GM19455 (cell line): ENCODE measurements around the gene C14orf39.
"Not testable (repeated sequence)": the region's sequence is repeated elsewhere in the genome, so short reads cannot be mapped to it uniquely, and the experiment has no call there.

Source experiments
- ATAC-seq: cut with Tn5 transposase; IDR thresholded peaks from one replicate; pipeline ENCODE4 v1.9.1; 2021; ENCODE audit not compliant: unreplicated experiment

The C14orf39 gene

GRCh38 chr14:60502541-60502940 lies 16.7 kb upstream of the C14orf39 start:
- no peak for ATAC-seq

GRCh38 chr14:60495946-60496345 lies 10.1 kb upstream of the C14orf39 start:
- ATAC-seq, result no peak

GRCh38 chr14:60490270-60490669 lies 4.4 kb upstream of the C14orf39 start:
- no peak for ATAC-seq

GRCh38 chr14:60488175-60488574 lies 2.3 kb upstream of the C14orf39 start:
- no peak for ATAC-seq

GRCh38 chr14:60487211-60487610 lies 1.3 kb upstream of the C14orf39 start:
- no peak for ATAC-seq

- no peak for ATAC-seq
These were observed 736 bp downstream of the C14orf39 start for GRCh38 chr14:60485057-60485597.

GRCh38 chr14:60482743-60483142 lies 3.1 kb downstream of the C14orf39 start:
- no peak for ATAC-seq

GRCh38 chr14:60480248-60480647 lies 5.6 kb downstream of the C14orf39 start:
- not testable (repeated sequence) for ATAC-seq

- ATAC-seq, result no peak
These were observed 30.0 kb downstream of the C14orf39 start for GRCh38 chr14:60455875-60456274.

- ATAC-seq, result no peak
These were observed 55.6 kb downstream of the C14orf39 start for GRCh38 chr14:60430276-60430675.

- no peak for ATAC-seq
These were observed 65.8 kb downstream of the C14orf39 start for GRCh38 chr14:60420050-60420449.

GRCh38 chr14:60397550-60397949 lies 88.3 kb downstream of the C14orf39 start:
- not testable (repeated sequence) for ATAC-seq

GRCh38 chr14:60396718-60397343 lies 89.0 kb downstream of the C14orf39 start:
- no peak for ATAC-seq
